ENCODE data around the gene JKAMP. TPM values are rescaled to one million over a fixed set of nuclear protein-coding genes. Genes with fewer than 3 reads are reported as not detected.
A peak's percentile ranks its signal among the peaks of the same experiment; 100 is the strongest.

The JKAMP gene
- total RNA-seq, 2 experiments from 2014 or later, result 21.1 to 24.9 TPM

GRCh38 chr14:59464486-59465315 lies 19.6 kb upstream of the JKAMP start:
- H2AFZ ChIP-seq (ENCODE audit: low read length), result peak overlapping the region; percentile 64
- H3K4me2 ChIP-seq (ENCODE audit: low read length), result peak overlapping the region; percentile 70
- H3K4me3 ChIP-seq (ENCODE audit: low read depth, low read length, poor library complexity, severe bottlenecking), result peak overlapping the region; percentile 66

DNA sequence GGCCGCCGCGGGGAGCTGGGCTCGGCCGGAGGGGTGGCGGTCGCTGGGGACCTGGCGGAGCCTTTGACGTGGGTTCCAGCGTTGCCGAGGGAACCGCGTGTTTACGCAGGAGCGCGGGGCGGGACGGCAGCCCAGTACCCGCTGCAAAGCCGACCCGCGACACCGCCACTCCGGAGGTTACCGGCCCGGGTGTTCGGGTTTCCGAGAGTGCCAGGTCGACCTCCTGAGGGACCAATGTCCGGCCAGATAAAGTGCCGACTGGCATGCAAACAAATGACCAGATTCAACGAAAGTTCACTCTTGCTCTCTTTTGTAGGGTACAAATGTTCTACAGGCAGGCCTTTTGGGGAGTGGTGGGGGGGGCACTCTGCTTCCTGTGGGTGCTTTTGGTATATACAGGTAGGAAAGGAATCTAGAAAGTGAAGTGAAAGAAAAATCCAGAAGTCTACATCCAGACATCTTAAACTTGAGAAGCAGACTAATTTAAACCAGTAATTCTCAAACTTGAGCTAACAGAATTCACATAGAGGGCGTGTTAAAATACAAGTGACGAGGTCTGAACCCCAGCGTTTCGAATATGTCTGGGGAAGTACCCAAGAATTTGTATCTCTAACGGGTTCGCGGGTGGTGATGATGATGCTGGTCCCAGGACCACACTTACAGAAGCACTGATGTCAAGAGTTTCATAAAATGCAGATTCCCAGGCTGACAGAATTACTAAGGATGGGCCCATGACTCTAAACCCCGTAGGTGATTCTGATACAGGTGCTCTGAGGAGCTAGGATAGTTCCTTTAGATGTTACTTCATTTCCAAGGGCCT lies 18.8 kb upstream of the JKAMP start, which contains the start of gene GPR135:
TSS of gene GPR135 (minus strand) at position 65 of the 820 bp plus-strand sequence. CDS start 154 bp downstream, outside the sequence.
- intact Hi-C loops (cut with micrococcal nuclease; ENCODE audit: unreplicated experiment), result no loop called here
- DNase-seq (ENCODE audit: low spot score), result no peak
- peak within 1 kb of the TSS; percentile 70 for H3K4me2 ChIP-seq (ENCODE audit: low read length)
- no peak within 1 kb of the TSS for H3K27ac ChIP-seq (ENCODE audit: low read depth, low read length, poor library complexity, severe bottlenecking)
- peak within 1 kb of the TSS; percentile 66 for H3K4me3 ChIP-seq (ENCODE audit: low read depth, low read length, poor library complexity, severe bottlenecking)
- no peaks in the 10 kb centered on the region for H4K20me1 ChIP-seq (ENCODE audit: insufficient read depth, low read length)
- TF ChIP-seq, protein P1, sequence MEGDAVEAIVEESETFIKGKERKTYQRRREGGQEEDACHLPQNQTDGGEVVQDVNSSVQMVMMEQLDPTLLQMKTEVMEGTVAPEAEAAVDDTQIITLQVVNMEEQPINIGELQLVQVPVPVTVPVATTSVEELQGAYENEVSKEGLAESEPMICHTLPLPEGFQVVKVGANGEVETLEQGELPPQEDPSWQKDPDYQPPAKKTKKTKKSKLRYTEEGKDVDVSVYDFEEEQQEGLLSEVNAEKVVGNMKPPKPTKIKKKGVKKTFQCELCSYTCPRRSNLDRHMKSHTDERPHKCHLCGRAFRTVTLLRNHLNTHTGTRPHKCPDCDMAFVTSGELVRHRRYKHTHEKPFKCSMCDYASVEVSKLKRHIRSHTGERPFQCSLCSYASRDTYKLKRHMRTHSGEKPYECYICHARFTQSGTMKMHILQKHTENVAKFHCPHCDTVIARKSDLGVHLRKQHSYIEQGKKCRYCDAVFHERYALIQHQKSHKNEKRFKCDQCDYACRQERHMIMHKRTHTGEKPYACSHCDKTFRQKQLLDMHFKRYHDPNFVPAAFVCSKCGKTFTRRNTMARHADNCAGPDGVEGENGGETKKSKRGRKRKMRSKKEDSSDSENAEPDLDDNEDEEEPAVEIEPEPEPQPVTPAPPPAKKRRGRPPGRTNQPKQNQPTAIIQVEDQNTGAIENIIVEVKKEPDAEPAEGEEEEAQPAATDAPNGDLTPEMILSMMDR (conservative IDR thresholded peaks at IDR 0.05; ENCODE audit: low read length), result no peak
- TF ChIP-seq EZH2phosphoT487 (IDR thresholded peaks at IDR 0.05; ENCODE audit: borderline replicate concordance, low read depth, low read length), result no peak
- H3K9me3 ChIP-seq (ENCODE audit: low read length), result no peaks in the 10 kb centered on the region
- peak within 1 kb of the TSS; percentile 64 for H2AFZ ChIP-seq (ENCODE audit: low read length)
- H3K4me1 ChIP-seq (ENCODE audit: insufficient read depth, low read length, poor library complexity, severe bottlenecking), result peaks cover 3% of the 10 kb centered on the region
- ChIA-PET CTCF (ENCODE audit: unreplicated experiment) (no interaction called here), POLR2A (interaction anchor here (0.6 to 1.2 kb wide), 3 partner anchors 10 to 19 kb away, joined by 3 to 10 read pairs (median 4); partner anchors contain the start of genes JKAMP and L3HYPDH)
- no peaks in the 10 kb centered on the region for H3K79me2 ChIP-seq (ENCODE audit: insufficient read depth, low read depth, low read length)
- no peaks in the 10 kb centered on the region for H3K9me2 ChIP-seq (ENCODE audit: insufficient read depth, low read length)
- peaks cover 32% of the 10 kb centered on the region for H3K36me3 ChIP-seq (ENCODE audit: insufficient read depth, low read length)
- BruUV-seq (replicated peaks), result no TSS peak

More at GRCh38 chr14:59464486-59465315, 19.6 kb upstream of the JKAMP start:
- peak; percentile 50 for DNase-seq (ENCODE audit: low spot score)
- no peaks in the 10 kb centered on the region for H3K9me2 ChIP-seq (ENCODE audit: insufficient read depth, low read length)
- no TSS peak for BruUV-seq (replicated peaks)
- ChIA-PET CTCF (ENCODE audit: unreplicated experiment) (no interaction called here), POLR2A (interaction anchor here (0.6 to 1.2 kb wide), 2 partner anchors 11 to 12 kb away, joined by 3 to 10 read pairs; no protein-coding TSS in a partner anchor)
- no peaks in the 10 kb centered on the region for H3K79me2 ChIP-seq (ENCODE audit: insufficient read depth, low read depth, low read length)
- intact Hi-C loops (cut with micrococcal nuclease; ENCODE audit: unreplicated experiment), result no loop called here
- H3K36me3 ChIP-seq (ENCODE audit: insufficient read depth, low read length), result peaks cover 40% of the 10 kb centered on the region
- H3K4me1 ChIP-seq (ENCODE audit: insufficient read depth, low read length, poor library complexity, severe bottlenecking), result peaks cover 3% of the 10 kb centered on the region
- no peaks in the 10 kb centered on the region for H4K20me1 ChIP-seq (ENCODE audit: insufficient read depth, low read length)
- H3K27ac ChIP-seq (ENCODE audit: low read depth, low read length, poor library complexity, severe bottlenecking), result no peak overlapping the region
- TF ChIP-seq EZH2phosphoT487 (IDR thresholded peaks at IDR 0.05; ENCODE audit: borderline replicate concordance, low read depth, low read length), result no peak
- TF ChIP-seq, protein P1 (conservative IDR thresholded peaks at IDR 0.05; ENCODE audit: low read length), result no peak
- no peaks in the 10 kb centered on the region for H3K9me3 ChIP-seq (ENCODE audit: low read length)

Data from OCI-LY7 (cell line).